GM23248 (cell line): Measurements from ENCODE around the gene SLC8A2.

Experiments used
- EZH2 ChIP-seq: fragments of 200-600 bp; sonication (generic); IDR thresholded peaks from 2 replicates; pipeline ENCODE4 v1.6.1; 2018; ENCODE audit warnings: antibody characterized with exemption, mild to moderate bottlenecking; ENCODE audit not compliant: insufficient read depth, poor library complexity, severe bottlenecking
- EZH2phosphoT487 ChIP-seq: fragments of 200-600 bp; sonication (generic); IDR thresholded peaks from 2 replicates; pipeline ENCODE4 v1.6.1; 2018; ENCODE audit warnings: antibody characterized with exemption, moderate library complexity, mild to moderate bottlenecking, low read depth; ENCODE audit not compliant: insufficient read depth

DNA sequence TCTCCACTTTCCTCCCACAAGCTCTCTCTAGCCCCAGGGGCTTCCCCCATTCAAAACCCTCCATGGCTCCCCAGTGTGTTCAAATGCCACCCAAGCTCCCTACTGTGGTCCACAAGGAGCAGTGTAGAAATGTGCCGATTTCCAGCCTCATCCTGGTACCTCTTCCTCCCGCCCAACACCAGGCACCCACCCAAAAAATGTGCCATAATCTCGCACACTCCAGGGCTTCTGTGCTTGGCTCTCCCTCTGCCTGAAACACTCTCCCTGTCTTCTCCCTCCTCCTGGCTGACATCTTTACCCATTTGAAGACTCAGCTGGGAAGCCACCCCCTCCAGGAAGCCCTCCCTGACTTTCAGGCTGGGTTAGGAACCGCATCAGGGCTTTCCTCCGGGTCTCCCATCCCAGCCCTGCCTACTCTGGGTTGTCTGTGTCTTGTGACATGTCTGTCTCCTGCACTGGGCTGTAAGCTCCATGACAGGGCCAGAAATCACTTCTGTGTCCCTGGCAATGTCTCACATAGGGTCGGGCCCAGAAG lies 35.7 kb downstream of the SLC8A2 start:
- TF ChIP-seq EZH2phosphoT487 (no peak), EZH2 (no peak)
